Upper lobe of left lung (tissue), 4 donors: Measurements from ENCODE around the gene FAM227B.

Source experiments
- CTCF ChIP-seq, 6 experiments: fragments of 450-650 bp in 4 of 6; fragments of 200-600 bp in 2 of 6; sonication (generic) in 2 of 6; IDR thresholded peaks; one replicate each; pipeline ENCODE4 v1.5.1; 2016 to 2019; ENCODE audit warnings: antibody characterized with exemption in 6 of 6
- EP300 ChIP-seq, 4 donors: sonication (generic); formaldehyde crosslinking; IDR thresholded peaks; one replicate each; pipeline ENCODE4 v1.5.1; 2017; ENCODE audit warnings: antibody characterized with exemption in 4 of 4, control low read depth in 2 of 4
- POLR2A ChIP-seq, 4 donors: fragments of 450-650 bp; IDR thresholded peaks; one replicate each; pipeline ENCODE4 v1.5.1; 2016 to 2017; ENCODE audit warnings: antibody characterized with exemption in 4 of 4, mild to moderate bottlenecking in 2 of 4
- POLR2AphosphoS5 ChIP-seq, 2 donors: sonication (generic); formaldehyde crosslinking; IDR thresholded peaks; one replicate each; pipeline ENCODE4 v1.5.1; 2017; ENCODE audit warnings: antibody characterized with exemption in 2 of 2

GRCh38 chr15:49415638-49416037 lies 205.0 kb downstream of the FAM227B start:
- no peak for TF ChIP-seq CTCF (IDR thresholded peaks at IDR 0.05)
- no peak for TF ChIP-seq POLR2AphosphoS5 (IDR thresholded peaks at IDR 0.05)
- TF ChIP-seq POLR2A (IDR thresholded peaks at IDR 0.05) = no peak
- TF ChIP-seq EP300 (IDR thresholded peaks at IDR 0.05) = no peak
